GM18517 (cell line): ENCODE data around the gene TEKT5.

Source experiments
- ATAC-seq: cut with Tn5 transposase; IDR thresholded peaks from one replicate; pipeline ENCODE4 v1.9.1; 2021; ENCODE audit warnings: mild to moderate bottlenecking, moderate library complexity; ENCODE audit not compliant: unreplicated experiment

The TEKT5 gene

GRCh38 chr16:10612649-10613179 lies 82.0 kb downstream of the TEKT5 start:
- no peak for ATAC-seq

GRCh38 chr16:10611825-10612342 lies 82.8 kb downstream of the TEKT5 start:
- no peak for ATAC-seq

DNA sequence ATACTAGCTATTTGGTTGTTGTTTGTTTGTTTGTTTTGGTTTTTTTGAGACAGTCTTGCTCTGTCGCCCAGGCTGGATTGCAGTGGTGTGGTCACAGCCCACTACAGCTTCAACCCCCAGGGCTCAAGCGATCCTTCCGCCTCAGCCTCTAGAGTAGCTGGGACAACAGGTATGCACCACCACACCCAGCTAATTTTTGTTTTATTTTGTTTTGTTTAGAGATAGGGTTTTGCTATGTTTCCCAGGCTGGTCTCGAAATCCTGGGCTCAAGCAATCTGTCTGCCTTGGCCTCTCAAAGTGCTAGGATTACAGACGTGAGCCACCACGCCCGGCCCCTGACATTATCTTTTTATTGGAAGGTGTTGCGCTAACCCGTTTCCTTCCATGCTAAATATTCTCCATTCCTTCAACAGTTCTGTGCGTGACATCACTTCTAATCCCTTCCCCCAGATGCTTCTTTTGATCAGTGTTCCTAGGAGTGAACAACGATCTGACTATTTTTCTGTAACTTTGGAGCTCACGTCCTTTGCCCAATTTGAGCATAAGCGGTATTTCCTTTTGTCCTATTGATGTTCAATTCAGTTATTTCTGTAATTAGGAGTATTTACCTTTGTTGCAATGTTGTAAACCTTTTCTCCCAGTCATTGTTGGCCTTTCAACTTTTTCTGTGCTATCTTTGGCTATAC lies 84.1 kb downstream of the TEKT5 start:
- no peak for ATAC-seq

GRCh38 chr16:10609402-10609774 lies 85.3 kb downstream of the TEKT5 start:
- no peak for ATAC-seq

DNA sequence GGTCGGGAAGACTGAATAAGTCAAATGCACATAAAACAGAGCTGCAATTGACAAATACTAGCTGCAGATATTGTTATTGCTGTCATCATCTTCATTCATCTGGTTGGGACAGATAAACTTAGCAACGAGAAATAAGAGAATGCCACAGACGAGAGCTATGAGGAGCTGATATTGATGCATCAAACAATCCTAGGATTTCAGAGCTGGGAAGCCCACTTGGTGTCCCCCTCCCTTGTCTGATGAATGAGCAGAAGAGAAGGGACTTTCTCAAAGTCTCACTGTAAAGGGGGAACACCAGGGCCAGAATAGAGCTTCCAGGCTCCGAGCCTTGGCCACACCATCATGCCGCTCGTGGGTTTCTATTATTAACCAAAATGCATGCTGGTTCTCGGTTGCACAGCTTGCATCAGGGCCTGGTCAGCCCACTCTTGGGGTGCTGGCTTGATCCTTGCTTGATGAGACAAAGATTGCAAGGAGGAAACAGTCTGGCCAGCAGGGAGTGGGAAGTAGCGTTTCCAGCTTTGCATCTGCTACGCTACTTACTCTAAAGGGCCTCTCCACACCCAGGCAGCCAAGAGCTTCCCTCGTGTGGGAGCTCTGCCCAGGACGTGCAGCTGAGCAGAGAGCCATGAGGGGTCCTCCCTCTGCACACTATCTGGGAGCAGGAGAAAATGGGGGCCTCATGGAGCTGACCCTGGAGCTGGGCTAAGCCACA lies 85.9 kb downstream of the TEKT5 start:
- ATAC-seq: no peak

- ATAC-seq: no peak
These were observed 87.6 kb downstream of the TEKT5 start for GRCh38 chr16:10607157-10607556.

DNA sequence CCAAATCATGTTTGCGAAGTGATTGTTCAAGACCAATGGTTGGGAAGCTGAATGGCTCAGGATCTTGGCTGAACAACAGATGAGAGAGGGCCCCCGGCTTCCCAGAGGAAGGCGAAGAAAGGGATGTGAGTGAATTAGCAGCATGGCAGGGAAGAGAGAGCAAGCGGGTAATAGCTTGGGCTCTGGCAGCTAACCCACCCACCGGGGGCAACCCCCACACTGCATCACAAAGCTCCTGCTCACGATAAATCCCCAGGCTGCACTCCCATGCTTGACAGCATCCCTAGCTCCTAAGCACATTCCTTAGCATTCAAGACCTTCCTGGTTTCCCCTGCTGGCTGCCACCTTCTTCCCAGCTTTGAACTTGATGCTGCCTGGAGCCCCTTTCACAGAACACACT lies 88.1 kb downstream of the TEKT5 start:
- ATAC-seq: no peak

DNA sequence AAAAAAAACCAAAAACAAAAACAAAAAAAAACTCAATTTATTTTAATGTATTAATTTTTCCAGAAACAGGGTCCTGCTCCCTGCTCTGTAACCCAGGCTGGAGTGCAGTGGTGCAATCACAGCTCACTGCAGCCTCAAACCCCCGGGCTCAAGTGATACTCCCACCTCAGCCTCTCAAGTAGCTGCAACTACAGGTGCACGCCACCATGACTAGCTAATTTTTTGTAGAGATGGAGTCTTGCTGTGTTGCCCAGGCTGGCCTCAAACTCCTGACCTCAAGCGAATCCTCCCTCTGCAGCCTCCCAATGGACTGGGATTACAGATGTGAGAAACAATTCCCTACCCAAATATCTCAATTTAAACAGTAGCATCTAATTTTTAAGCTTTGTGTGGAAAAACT lies 89.1 kb downstream of the TEKT5 start:
- no peak for ATAC-seq

DNA sequence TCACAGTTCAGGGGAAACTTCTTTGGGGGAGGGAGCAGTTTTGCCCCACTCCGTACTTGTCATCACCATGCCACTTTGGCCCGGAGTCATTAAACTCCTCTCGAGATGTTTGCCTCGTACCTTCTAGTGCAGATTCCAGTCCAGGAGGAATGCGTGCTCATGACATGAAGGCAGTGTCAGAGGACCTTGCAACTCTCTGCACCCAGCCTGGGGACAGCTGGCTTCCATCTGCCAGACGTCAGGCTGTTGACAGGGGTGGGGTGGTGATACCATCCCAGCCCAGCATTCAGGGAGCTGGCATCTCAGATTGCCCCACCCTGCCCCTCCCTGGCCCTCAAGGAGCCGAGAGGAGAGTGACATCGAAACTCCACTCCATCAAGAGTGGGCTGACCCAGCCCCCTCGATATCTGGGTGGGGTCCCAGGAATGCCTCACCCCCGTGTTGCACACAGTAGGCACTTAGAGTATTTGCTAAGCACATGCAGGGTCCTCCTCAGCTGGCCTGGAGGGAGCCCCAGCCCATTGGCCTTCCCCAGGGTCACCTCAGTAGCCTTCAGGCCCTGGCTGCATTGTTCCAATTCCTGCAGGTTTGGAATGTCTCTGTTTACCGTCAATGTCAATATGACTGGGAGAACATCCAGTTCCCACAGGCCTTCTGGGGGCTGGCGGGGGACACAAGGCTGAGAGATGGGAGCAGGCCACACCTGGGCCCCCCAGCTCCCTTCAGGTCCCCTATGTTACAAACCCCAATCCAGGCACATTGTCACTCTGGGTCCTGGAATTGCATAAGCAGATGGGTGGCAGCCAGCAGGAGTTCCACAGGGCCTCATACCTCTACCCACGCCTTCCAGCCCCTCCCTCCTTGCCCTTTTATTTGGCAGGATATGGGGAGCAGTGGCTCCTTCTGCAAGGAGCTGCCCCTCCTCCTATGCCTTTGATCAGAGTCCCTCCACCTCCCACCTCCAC lies 93.0 kb downstream of the TEKT5 start:
- no peak for ATAC-seq

- no peak for ATAC-seq
These were observed 93.8 kb downstream of the TEKT5 start for GRCh38 chr16:10600782-10601443.

- no peak for ATAC-seq
These were observed 95.1 kb downstream of the TEKT5 start for GRCh38 chr16:10599626-10600025.

GRCh38 chr16:10598157-10598556 lies 96.6 kb downstream of the TEKT5 start:
- no peak for ATAC-seq

DNA sequence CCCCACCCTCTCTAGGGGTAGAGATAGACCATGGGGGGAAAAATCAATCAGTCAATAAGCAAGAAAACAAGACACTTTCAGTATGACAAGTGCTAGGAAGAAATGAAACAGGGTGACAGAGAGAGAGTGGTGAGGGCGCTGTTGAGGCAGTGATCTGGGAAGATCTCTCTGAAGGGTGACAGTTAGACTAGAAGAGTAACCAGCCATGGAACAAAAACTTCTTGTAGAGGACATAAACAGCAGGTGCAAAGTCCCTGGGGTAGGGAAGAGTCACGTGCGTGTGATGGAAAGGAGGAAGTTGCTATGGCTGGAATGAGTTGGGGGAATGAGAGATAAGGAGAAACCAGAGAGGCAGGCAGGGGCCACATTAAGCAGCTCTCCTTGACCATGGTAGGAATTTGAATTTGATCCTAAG lies 97.5 kb downstream of the TEKT5 start:
- no peak for ATAC-seq

GRCh38 chr16:10594312-10594950 lies 100.3 kb downstream of the TEKT5 start:
- no peak for ATAC-seq

DNA sequence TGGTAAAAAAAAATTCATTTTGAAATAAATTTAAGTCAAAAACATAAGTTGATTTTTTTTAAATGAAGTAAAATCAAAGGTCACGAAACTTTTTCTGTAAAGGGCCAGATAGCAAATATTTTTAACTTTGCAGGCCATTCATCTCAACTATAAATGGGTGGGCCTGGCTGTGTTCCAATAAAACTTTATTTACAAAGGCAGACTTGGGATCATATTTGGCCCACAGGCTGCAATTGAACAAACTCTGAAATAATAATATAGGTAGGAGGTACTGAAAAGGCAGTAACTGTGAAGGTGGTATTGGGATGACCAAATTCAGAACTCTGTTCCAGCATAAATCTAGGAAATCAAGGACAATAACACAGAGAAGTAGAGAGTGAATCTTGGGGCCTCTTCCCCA lies 102.1 kb downstream of the TEKT5 start:
- ATAC-seq: no peak

DNA sequence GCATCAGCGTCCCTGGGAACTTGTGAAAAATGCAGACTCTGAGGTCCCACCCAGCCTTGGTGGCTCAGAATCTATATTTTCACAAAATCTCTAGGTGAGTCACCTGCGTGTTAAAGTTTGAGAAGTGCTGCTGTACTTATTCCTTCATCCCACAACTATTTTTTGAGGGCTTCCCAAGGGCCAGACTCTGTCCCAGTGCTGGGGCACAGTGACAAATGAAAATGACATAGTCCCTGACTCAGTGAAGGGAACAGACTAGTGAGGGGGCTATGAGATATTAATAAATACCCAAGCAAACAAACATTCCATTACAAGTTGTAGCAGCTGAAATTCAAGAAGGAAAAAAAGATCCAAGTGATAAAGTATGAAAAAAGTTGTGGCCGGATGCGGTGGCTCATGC lies 104.4 kb downstream of the TEKT5 start:
- ATAC-seq: no peak

GRCh38 chr16:10589109-10589508 lies 105.6 kb downstream of the TEKT5 start:
- ATAC-seq: no peak

GRCh38 chr16:10587622-10588021 lies 107.1 kb downstream of the TEKT5 start:
- no peak for ATAC-seq

GRCh38 chr16:10584981-10585438 lies 109.7 kb downstream of the TEKT5 start:
- no peak for ATAC-seq

GRCh38 chr16:10583269-10583668 lies 111.5 kb downstream of the TEKT5 start:
- ATAC-seq: no peak
